ENCODE measurements around the gene TMEM150B. TPM values are rescaled to one million over a fixed set of nuclear protein-coding genes. Genes with fewer than 3 reads are reported as not detected.

The TMEM150B gene
- total RNA-seq, 1 experiment from 2014 or later: not detected

DNA sequence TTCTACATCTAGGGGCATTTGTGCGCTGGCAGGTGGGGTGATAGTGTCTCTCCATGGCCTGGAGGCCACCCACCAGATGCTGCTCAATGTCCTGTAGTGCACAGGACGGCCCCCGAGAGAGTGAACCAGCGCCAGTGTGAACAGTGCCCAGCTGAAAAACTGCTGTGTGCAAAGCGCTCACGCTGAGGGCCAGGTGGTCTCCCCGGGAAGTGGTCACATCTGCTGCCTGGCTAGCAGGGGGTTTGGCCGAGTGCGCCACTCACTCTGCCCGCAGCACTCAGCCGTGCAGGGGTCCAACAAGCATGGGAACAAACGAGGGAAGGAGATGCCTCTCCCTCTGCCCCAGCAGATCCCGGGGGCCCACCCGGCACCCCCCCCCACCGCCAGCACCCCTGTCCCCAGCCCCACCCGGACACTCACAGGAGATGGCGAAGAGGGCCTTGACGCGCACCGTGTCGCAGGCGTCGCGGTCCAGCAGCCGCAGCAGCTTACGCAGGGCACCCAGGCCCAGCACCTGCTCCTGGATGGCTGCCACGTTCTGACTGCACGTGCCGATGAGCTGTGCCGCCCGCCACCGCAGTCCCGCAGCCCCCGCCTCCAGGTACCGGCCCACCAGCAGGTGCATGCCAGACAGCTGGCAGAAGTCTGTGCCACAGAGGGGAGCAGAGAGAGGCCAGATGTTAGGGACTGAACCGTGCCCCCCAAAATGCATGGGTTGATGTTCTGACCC, 51.0 kb downstream of the TMEM150B start:
- peaks cover 3% of the 10 kb centered on the region; the same call in 1 of the 2 replicates for H3K4me1 ChIP-seq (ENCODE audit: insufficient read depth, low read length)
- BruUV-seq (replicated peaks): no TSS peak
- ChIA-PET CTCF (no interaction called here), POLR2A (ENCODE audit: unreplicated experiment) (no interaction called here)
- peaks cover 22% of the 10 kb centered on the region for H3K36me3 ChIP-seq (ENCODE audit: low read depth, low read length)
- H3K79me2 ChIP-seq (ENCODE audit: low read length): peaks cover 9% of the 10 kb centered on the region
- no peaks in the 10 kb centered on the region for H3K9me2 ChIP-seq (replicated peaks; ENCODE audit: low read length)
- H3K27me3 ChIP-seq (ENCODE audit: low read length): no peaks in the 10 kb centered on the region
- TF ChIP-seq EZH2phosphoT487 (IDR thresholded peaks at IDR 0.05; ENCODE audit: borderline replicate concordance, low read length) (no peak), EZH2 (IDR thresholded peaks at IDR 0.05; ENCODE audit: low read length, unreplicated experiment) (no peak)
- TF ChIP-seq, protein P1, sequence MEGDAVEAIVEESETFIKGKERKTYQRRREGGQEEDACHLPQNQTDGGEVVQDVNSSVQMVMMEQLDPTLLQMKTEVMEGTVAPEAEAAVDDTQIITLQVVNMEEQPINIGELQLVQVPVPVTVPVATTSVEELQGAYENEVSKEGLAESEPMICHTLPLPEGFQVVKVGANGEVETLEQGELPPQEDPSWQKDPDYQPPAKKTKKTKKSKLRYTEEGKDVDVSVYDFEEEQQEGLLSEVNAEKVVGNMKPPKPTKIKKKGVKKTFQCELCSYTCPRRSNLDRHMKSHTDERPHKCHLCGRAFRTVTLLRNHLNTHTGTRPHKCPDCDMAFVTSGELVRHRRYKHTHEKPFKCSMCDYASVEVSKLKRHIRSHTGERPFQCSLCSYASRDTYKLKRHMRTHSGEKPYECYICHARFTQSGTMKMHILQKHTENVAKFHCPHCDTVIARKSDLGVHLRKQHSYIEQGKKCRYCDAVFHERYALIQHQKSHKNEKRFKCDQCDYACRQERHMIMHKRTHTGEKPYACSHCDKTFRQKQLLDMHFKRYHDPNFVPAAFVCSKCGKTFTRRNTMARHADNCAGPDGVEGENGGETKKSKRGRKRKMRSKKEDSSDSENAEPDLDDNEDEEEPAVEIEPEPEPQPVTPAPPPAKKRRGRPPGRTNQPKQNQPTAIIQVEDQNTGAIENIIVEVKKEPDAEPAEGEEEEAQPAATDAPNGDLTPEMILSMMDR (conservative IDR thresholded peaks at IDR 0.05; ENCODE audit: low read depth, low read length): no peak
- no peaks in the 10 kb centered on the region for H4K20me1 ChIP-seq (ENCODE audit: low read length)
- intact Hi-C loops (cut with micrococcal nuclease): no loop called here
- no peaks in the 10 kb centered on the region for H3F3A ChIP-seq (ENCODE audit: low read length, unreplicated experiment)
- H2AFZ ChIP-seq (ENCODE audit: low read length): no peak overlapping the region
- no peak for ATAC-seq
- no peak overlapping the region for H3K4me2 ChIP-seq (ENCODE audit: low read length)
- H3K27ac ChIP-seq (ENCODE audit: low read length): no peak overlapping the region
- no peak for DNase-seq
- no peaks in the 10 kb centered on the region for H3K9me3 ChIP-seq (ENCODE audit: low read length)
- no peak overlapping the region for H3K4me3 ChIP-seq (ENCODE audit: low read length)
- H3K9ac ChIP-seq (ENCODE audit: low read length): no peak overlapping the region

DNA sequence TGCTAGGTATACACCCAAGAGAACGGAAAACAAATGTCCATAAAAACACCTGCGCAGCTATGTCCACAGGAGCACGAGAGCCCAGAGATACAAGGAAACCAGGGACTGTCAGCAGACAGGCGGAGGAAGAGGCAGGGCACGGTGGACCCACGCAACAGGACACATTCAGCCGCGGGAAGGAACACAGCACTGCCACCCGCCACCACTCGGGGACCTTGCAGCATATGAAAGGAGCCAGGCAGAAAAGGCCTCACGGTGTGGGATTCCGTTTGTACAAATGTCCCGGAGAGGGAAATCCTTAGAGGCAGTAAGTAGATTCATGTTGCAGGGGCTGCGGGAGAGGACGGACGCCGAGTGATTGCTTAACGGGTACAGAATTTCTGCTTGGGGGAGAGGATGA, 53.0 kb downstream of the TMEM150B start:
- ChIA-PET CTCF (no interaction called here), POLR2A (ENCODE audit: unreplicated experiment) (no interaction called here)
- H3K27me3 ChIP-seq (ENCODE audit: low read length): no peaks in the 10 kb centered on the region
- H3K9me2 ChIP-seq (replicated peaks; ENCODE audit: low read length): no peaks in the 10 kb centered on the region
- intact Hi-C loops (cut with micrococcal nuclease): no loop called here
- H3K9ac ChIP-seq (ENCODE audit: low read length): no peak overlapping the region
- no peak overlapping the region for H3K27ac ChIP-seq (ENCODE audit: low read length)
- H3K36me3 ChIP-seq (ENCODE audit: low read depth, low read length): peaks cover 17% of the 10 kb centered on the region
- BruUV-seq (replicated peaks): no TSS peak
- no peak for DNase-seq
- no peak for TF ChIP-seq EZH2 (IDR thresholded peaks at IDR 0.05; ENCODE audit: low read length, unreplicated experiment)
- TF ChIP-seq, protein P1 (conservative IDR thresholded peaks at IDR 0.05; ENCODE audit: low read depth, low read length): no peak
- TF ChIP-seq EZH2phosphoT487 (IDR thresholded peaks at IDR 0.05; ENCODE audit: borderline replicate concordance, low read length): no peak
- no peak overlapping the region for H3K4me2 ChIP-seq (ENCODE audit: low read length)
- no peaks in the 10 kb centered on the region for H3K9me3 ChIP-seq (ENCODE audit: low read length)
- H3K79me2 ChIP-seq (ENCODE audit: low read length): no peaks in the 10 kb centered on the region
- H3K4me1 ChIP-seq (ENCODE audit: insufficient read depth, low read length): no peaks in the 10 kb centered on the region
- no peaks in the 10 kb centered on the region for H3F3A ChIP-seq (ENCODE audit: low read length, unreplicated experiment)
- no peak overlapping the region for H3K4me3 ChIP-seq (ENCODE audit: low read length)
- H4K20me1 ChIP-seq (ENCODE audit: low read length): no peaks in the 10 kb centered on the region
- no peak overlapping the region for H2AFZ ChIP-seq (ENCODE audit: low read length)
- no peak for ATAC-seq

DNA sequence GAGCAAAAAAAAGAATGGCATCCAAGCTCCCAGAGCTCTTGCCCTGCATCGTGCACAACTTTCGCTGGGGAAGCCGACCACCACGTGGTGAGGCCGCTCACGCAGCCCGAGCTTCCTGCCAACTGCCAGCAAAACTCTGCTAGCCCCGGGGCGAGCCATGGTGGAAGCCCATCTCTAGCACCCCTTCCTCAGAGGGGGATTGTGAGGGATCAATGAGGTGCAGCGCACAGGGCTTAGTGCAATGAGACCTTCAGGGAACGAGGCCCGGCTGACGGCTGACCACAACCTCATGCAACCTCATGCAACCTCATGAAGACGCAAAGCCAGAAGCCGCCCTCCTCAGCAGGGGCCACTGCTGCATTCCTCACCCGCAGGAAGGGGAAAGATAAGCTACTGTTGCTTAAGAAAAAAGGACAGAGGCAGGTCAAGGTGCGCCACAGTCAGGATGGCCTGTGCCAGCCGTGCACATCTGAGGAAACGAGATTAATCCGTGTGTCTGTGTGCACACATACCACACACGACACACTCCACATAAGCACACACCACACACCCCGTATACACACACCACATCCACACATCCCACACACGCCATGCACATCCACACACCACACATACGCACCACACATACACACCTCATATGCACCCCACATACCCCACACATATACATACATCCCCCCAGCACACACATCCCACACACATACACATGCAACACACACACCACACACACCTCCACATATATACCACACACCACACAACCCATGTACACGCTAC, 54.8 kb downstream of the TMEM150B start:
- BruUV-seq (replicated peaks): no TSS peak
- peaks cover 6% of the 10 kb centered on the region for H3K79me2 ChIP-seq (ENCODE audit: low read length)
- H3K4me3 ChIP-seq (ENCODE audit: low read length): no peak overlapping the region
- POLR2A ChIA-PET (ENCODE audit: unreplicated experiment): no interaction called here
- H2AFZ ChIP-seq (ENCODE audit: low read length): no peak overlapping the region
- intact Hi-C loops (cut with micrococcal nuclease): no loop called here
- ATAC-seq (no peak), DNase-seq (no peak)
- H4K20me1 ChIP-seq (ENCODE audit: low read length): no peaks in the 10 kb centered on the region
- no peak overlapping the region for H3K9ac ChIP-seq (ENCODE audit: low read length)
- peaks cover 21% of the 10 kb centered on the region for H3K36me3 ChIP-seq (ENCODE audit: low read depth, low read length)
- no peak overlapping the region for H3K27ac ChIP-seq (ENCODE audit: low read length)
- TF ChIP-seq EZH2 (IDR thresholded peaks at IDR 0.05; ENCODE audit: low read length, unreplicated experiment) (no peak), EZH2phosphoT487 (IDR thresholded peaks at IDR 0.05; ENCODE audit: borderline replicate concordance, low read length) (no peak)
- TF ChIP-seq, protein P1 (conservative IDR thresholded peaks at IDR 0.05; ENCODE audit: low read depth, low read length): no peak
- H3K4me2 ChIP-seq (ENCODE audit: low read length): no peak overlapping the region
- CTCF ChIA-PET: no interaction called here
- no peaks in the 10 kb centered on the region for H3K9me3 ChIP-seq (ENCODE audit: low read length)
- H3K9me2 ChIP-seq (replicated peaks; ENCODE audit: low read length): no peaks in the 10 kb centered on the region
- no peaks in the 10 kb centered on the region for H3F3A ChIP-seq (ENCODE audit: low read length, unreplicated experiment)
- H3K4me1 ChIP-seq (ENCODE audit: insufficient read depth, low read length): no peaks in the 10 kb centered on the region
- no peaks in the 10 kb centered on the region for H3K27me3 ChIP-seq (ENCODE audit: low read length)

All from PC-3 (cell line).